ENCODE data around the gene CRMP1. TPM values are rescaled to one million over a fixed set of nuclear protein-coding genes. Genes with fewer than 3 reads are reported as not detected.

The CRMP1 gene
- total RNA-seq, 3 donors from 2014 or later: 0.44 to 1.6 (median 1.3) TPM

DNA sequence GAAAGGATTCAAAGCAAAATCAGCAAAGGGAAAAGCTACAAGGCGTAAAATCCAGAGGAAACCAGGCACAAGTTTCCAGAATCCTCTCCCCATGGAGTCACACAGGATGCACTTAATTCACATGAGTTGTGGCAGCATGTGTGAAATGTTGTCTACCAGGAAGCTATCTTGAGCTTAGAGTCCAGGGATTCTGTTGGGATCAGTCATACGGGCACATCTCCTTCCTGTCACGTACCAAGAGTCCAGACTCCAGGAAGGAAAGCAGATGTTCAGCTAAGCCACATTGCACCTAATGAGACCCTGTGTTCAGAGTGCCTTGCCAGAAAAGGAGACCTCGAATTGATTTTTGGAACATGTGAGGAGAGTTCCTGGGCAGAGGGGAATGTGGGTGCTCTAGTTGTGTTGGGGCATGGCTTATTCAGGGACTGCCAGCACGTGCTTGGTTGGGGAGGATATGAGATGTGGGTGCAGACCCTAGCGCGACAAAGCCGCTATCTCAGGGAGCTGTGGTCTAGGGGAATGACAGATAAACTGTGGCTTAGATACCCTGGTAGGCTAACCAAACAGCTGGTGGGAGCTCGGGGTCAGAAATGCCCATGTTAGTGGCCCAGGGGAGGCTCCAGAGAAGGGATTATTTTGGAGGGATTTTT, 111.9 kb downstream of the CRMP1 start:
- no peaks in the 10 kb centered on the region for H3K27me3 ChIP-seq
- TF ChIP-seq POLR2AphosphoS5 (IDR thresholded peaks at IDR 0.05) (no peak), POLR2A (IDR thresholded peaks at IDR 0.05) (no peak), CTCF (IDR thresholded peaks at IDR 0.05) (no peak)
- no peaks in the 10 kb centered on the region for H3K36me3 ChIP-seq
- H3K27ac ChIP-seq: no peak overlapping the region
- H3K9me3 ChIP-seq: peaks cover 13 to 15% of the 10 kb centered on the region in 2 donors
- H3K4me3 ChIP-seq: no peak overlapping the region
- intact Hi-C loops (cut with DNase I; ENCODE audit: low total_unique reads): no loop called here
- no peak for DNase-seq (ENCODE audit: low spot score in 2 of 2)
- H3K4me1 ChIP-seq: no peaks in the 10 kb centered on the region

- Histone ChIP-seq H3K9me3 (peaks cover 15 to 31% of the 10 kb centered on the region in 2 donors), H3K27me3 (no peaks in the 10 kb centered on the region), H3K4me1 (no peaks in the 10 kb centered on the region), H3K4me3 (no peak overlapping the region), H3K27ac (no peak overlapping the region), H3K36me3 (no peaks in the 10 kb centered on the region)
- intact Hi-C loops (cut with DNase I; ENCODE audit: low total_unique reads): loop anchor here (5.0 kb wide), 1 partner anchor 1199 kb away; no protein-coding TSS in a partner anchor
- no peak for TF ChIP-seq POLR2AphosphoS5 (IDR thresholded peaks at IDR 0.05)
- no peak for TF ChIP-seq CTCF (IDR thresholded peaks at IDR 0.05)
- TF ChIP-seq POLR2A (IDR thresholded peaks at IDR 0.05): no peak
- DNase-seq (ENCODE audit: low spot score in 2 of 2): no peak
Measured at GRCh38 chr4:5776510-5776909, 116.4 kb downstream of the CRMP1 start.

- no peak overlapping the region for H3K27ac ChIP-seq
- no peaks in the 10 kb centered on the region for H3K4me1 ChIP-seq
- peaks cover 15 to 31% of the 10 kb centered on the region in 2 donors for H3K9me3 ChIP-seq
- intact Hi-C loops (cut with DNase I; ENCODE audit: low total_unique reads): loop anchor here (5.0 kb wide), 1 partner anchor 1197 kb away; no protein-coding TSS in a partner anchor
- no peaks in the 10 kb centered on the region for H3K27me3 ChIP-seq
- H3K4me3 ChIP-seq: no peak overlapping the region
- H3K36me3 ChIP-seq: no peaks in the 10 kb centered on the region
- no peak for TF ChIP-seq POLR2AphosphoS5 (IDR thresholded peaks at IDR 0.05)
- TF ChIP-seq CTCF (IDR thresholded peaks at IDR 0.05): no peak
- TF ChIP-seq POLR2A (IDR thresholded peaks at IDR 0.05): no peak
- DNase-seq (ENCODE audit: low spot score in 2 of 2): no peak
Measured at GRCh38 chr4:5774416-5775036, 118.4 kb downstream of the CRMP1 start.

GRCh38 chr4:5773271-5773555, 119.7 kb downstream of the CRMP1 start:
- DNase-seq (ENCODE audit: low spot score in 2 of 2): no peak
- Histone ChIP-seq H3K4me1 (no peaks in the 10 kb centered on the region), H3K27me3 (no peaks in the 10 kb centered on the region), H3K4me3 (no peak overlapping the region), H3K9me3 (peaks cover 15 to 31% of the 10 kb centered on the region in 2 donors), H3K36me3 (no peaks in the 10 kb centered on the region), H3K27ac (peak overlapping the region in 1 of 2 donors; percentile 3)
- TF ChIP-seq POLR2A (IDR thresholded peaks at IDR 0.05) (no peak), POLR2AphosphoS5 (IDR thresholded peaks at IDR 0.05) (no peak), CTCF (IDR thresholded peaks at IDR 0.05) (no peak)
- intact Hi-C loops (cut with DNase I; ENCODE audit: low total_unique reads): no loop called here

DNA sequence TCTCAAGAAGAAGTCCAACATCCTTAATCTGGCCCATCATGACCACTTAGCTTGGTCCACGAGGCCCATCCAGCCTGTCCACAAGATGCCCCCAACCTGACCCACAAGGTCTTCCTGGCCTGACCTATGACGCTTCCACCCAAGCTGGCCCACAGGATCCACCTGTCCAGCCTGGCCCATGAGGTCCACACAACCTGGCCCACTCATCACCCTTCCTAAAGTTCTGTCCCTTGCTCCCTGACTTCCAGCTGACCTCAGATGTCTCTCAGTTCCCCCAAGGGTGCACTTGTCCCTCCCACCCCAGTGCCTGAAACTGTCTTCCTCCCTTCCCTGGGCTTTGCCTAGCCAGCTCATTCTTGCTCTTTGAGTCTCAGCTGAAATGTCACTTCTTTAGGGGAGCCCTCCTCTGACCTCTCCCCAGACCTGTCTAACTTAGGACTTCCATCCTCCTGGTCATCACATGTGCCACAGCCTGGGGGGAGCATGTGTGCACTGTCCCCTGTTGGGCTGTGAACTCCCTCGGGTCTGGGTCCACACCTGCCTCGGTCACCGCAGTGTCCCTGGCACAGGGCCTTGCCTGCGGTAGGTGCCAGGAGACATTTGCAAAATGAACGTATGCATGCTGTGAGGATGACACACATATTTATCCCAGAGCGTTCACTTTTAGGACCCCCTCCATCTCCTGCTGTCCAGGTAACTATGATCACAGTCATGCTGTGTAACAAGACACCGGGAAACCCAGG, 120.2 kb downstream of the CRMP1 start:
- TF ChIP-seq CTCF (IDR thresholded peaks at IDR 0.05) (no peak), POLR2AphosphoS5 (IDR thresholded peaks at IDR 0.05) (no peak), POLR2A (IDR thresholded peaks at IDR 0.05) (no peak)
- no peak overlapping the region for H3K27ac ChIP-seq
- no peaks in the 10 kb centered on the region for H3K4me1 ChIP-seq
- no peaks in the 10 kb centered on the region for H3K36me3 ChIP-seq
- intact Hi-C loops (cut with DNase I; ENCODE audit: low total_unique reads): no loop called here
- DNase-seq (ENCODE audit: low spot score in 2 of 2): no peak
- no peaks in the 10 kb centered on the region for H3K27me3 ChIP-seq
- H3K9me3 ChIP-seq: peaks cover 15 to 31% of the 10 kb centered on the region in 2 donors
- H3K4me3 ChIP-seq: no peak overlapping the region

Measured in breast epithelium (tissue), 4 donors.